Activated T-cell treated with anti-CD3 and anti-CD28 coated beads, Interleukin-2, amount 50 U/mL, for 4 hours (primary cell): Measurements from ENCODE around the gene LGALS7B. TPM values are rescaled to one million over a fixed set of nuclear protein-coding genes. Genes with fewer than 3 reads are reported as not detected.
"Not testable (repeated sequence)": the region's sequence is repeated elsewhere in the genome, so short reads cannot be mapped to it uniquely, and the experiment has no call there.

Source experiments
- ATAC-seq, 2 donors: fragments of 200-7000 bp; cut with Tn5 transposase; one replicate each; pipeline ENCODE4 v1.10.0; 2021
- DNase-seq: peaks from one replicate; pipeline ENCODE4 v3.0.0-alpha.2; 2020
- H3K27me3 Mint-ChIP-seq: one replicate; pipeline ENCODE4 v1.8.0; 2021; ENCODE audit warnings: low read depth, mixed read lengths
- H3K36me3 Mint-ChIP-seq: one replicate; pipeline ENCODE4 v1.8.0; 2022; ENCODE audit warnings: mixed read lengths; ENCODE audit not compliant: insufficient read depth
- H3K4me1 Mint-ChIP-seq: one replicate; pipeline ENCODE4 v1.8.0; 2021; ENCODE audit warnings: low read depth, mixed read lengths
- H3K4me3 Mint-ChIP-seq: one replicate; pipeline ENCODE4 v1.8.0; 2021; ENCODE audit warnings: mild to moderate bottlenecking, moderate library complexity, mixed read lengths
- H3K9me3 Mint-ChIP-seq: one replicate; pipeline ENCODE4 v1.8.0; 2021; ENCODE audit warnings: mixed read lengths
- total RNA-seq, 3 donors: library from RNA; stranded (reverse); gene quantifications; one replicate each; pipeline ENCODE4 v1.2.1, GENCODE V29; 2021

LGALS7B gene
- total RNA-seq, 3 donors from 2014 or later: not detected

- no peaks in the 10 kb centered on the region for H3K27me3 Mint-ChIP-seq
- no peak overlapping the region for H3K4me3 Mint-ChIP-seq
- ATAC-seq (no peak), DNase-seq (no peak)
- peaks cover 13% of the 10 kb centered on the region for H3K36me3 Mint-ChIP-seq
- no peaks in the 10 kb centered on the region for H3K4me1 Mint-ChIP-seq
- H3K9me3 Mint-ChIP-seq: no peaks in the 10 kb centered on the region
Measured at GRCh38 chr19:38815059-38816001, 26.3 kb downstream of the LGALS7B start.

- H3K9me3 Mint-ChIP-seq: no peaks in the 10 kb centered on the region
- DNase-seq (no peak), ATAC-seq (no peak)
- H3K4me1 Mint-ChIP-seq: peaks cover 2% of the 10 kb centered on the region
- H3K36me3 Mint-ChIP-seq: peaks cover 17% of the 10 kb centered on the region
- no peaks in the 10 kb centered on the region for H3K27me3 Mint-ChIP-seq
- H3K4me3 Mint-ChIP-seq: no peak overlapping the region
Measured at GRCh38 chr19:38816131-38816750, 27.2 kb downstream of the LGALS7B start.

GRCh38 chr19:38817081-38817480 is 28.1 kb downstream of the LGALS7B start:
- Mint-ChIP-seq H3K4me1 (peaks cover 2% of the 10 kb centered on the region), H3K27me3 (no peaks in the 10 kb centered on the region), H3K9me3 (no peaks in the 10 kb centered on the region), H3K4me3 (no peak overlapping the region), H3K36me3 (peaks cover 21% of the 10 kb centered on the region)
- DNase-seq (no peak), ATAC-seq (no peak)

GRCh38 chr19:38819231-38819920 is 30.4 kb downstream of the LGALS7B start:
- peaks cover 3% of the 10 kb centered on the region for H3K4me1 Mint-ChIP-seq
- no peaks in the 10 kb centered on the region for H3K9me3 Mint-ChIP-seq
- DNase-seq (no peak), ATAC-seq (no peak)
- no peaks in the 10 kb centered on the region for H3K27me3 Mint-ChIP-seq
- no peak overlapping the region for H3K4me3 Mint-ChIP-seq
- peaks cover 33% of the 10 kb centered on the region for H3K36me3 Mint-ChIP-seq

GRCh38 chr19:38821230-38821825 is 32.3 kb downstream of the LGALS7B start:
- H3K36me3 Mint-ChIP-seq: peaks cover 31% of the 10 kb centered on the region
- not testable (repeated sequence) for DNase-seq, H3K4me1 Mint-ChIP-seq

DNA sequence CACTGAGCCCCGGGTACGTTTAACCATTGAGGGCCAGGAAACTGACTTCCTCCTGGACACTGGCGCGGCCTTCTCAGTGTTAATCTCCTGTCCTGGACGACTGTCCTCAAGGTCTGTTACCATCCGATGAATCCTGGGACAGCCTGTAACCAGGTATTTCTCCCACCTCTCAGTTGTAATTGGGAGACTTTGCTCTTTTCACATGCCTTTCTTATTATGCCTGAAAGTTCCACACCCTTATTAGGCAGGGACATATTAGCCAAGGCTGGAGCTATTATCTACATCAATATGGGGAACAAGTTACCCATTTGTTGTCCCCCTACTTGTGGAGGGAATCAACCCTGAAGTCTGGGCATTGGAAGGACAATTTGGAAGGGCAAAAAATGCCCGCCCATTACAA is 36.9 kb downstream of the LGALS7B start:
- not testable (repeated sequence) for H3K4me3 Mint-ChIP-seq, ATAC-seq, H3K27me3 Mint-ChIP-seq, DNase-seq, H3K9me3 Mint-ChIP-seq
- H3K36me3 Mint-ChIP-seq: peaks cover 29% of the 10 kb centered on the region
- H3K4me1 Mint-ChIP-seq: peaks cover 32% of the 10 kb centered on the region

More at GRCh38 chr19:38821230-38821825, 32.3 kb downstream of the LGALS7B start:
- H3K4me3 Mint-ChIP-seq, H3K27me3 Mint-ChIP-seq, H3K9me3 Mint-ChIP-seq, ATAC-seq: not testable (repeated sequence)

- Mint-ChIP-seq H3K36me3 (peaks cover 26% of the 10 kb centered on the region), H3K27me3 (no peaks in the 10 kb centered on the region), H3K4me1 (peaks cover 40% of the 10 kb centered on the region), H3K9me3 (no peaks in the 10 kb centered on the region), H3K4me3 (no peak overlapping the region)
- DNase-seq (no peak), ATAC-seq (no peak)
Measured at GRCh38 chr19:38826856-38827551, 38.0 kb downstream of the LGALS7B start.

- H3K27me3 Mint-ChIP-seq, DNase-seq, ATAC-seq, H3K4me3 Mint-ChIP-seq, H3K9me3 Mint-ChIP-seq: not testable (repeated sequence)
- peaks cover 15% of the 10 kb centered on the region for H3K36me3 Mint-ChIP-seq
- H3K4me1 Mint-ChIP-seq: peaks cover 43% of the 10 kb centered on the region
Measured at GRCh38 chr19:38829203-38829602, 40.2 kb downstream of the LGALS7B start.

DNA sequence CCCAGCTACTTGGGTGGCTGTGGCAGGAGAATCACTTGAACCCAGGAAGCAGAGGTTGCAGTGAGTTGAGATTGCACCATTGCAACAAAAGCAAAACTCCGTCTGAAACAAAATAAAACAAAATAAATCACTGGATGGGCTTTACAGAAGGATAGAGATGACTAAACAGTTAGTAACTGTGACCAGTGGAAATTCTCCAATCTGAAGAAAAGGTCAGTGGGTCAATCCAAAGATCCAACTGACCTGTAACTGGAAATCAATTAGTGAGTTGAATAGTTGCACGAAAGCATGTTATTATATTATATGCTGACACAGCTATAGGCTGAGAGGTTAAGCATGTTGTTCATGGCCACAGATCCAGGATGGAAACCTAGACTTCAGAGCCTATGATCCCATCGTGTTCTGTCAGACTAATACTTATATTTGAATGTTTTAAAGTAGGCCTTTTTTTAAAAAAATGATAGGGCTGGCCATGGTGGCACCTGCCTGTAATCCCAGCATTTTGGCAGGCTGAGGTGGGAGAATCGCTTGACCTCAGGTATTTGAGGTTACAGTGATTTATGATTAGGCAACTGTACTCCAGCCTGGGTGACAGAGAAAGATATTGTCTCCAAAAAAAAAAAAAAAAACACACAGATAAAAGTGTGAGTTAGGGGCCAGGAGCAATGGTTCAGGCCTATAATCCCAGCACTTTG is 41.2 kb downstream of the LGALS7B start:
- Mint-ChIP-seq H3K27me3 (no peaks in the 10 kb centered on the region), H3K36me3 (peaks cover 11% of the 10 kb centered on the region), H3K4me1 (peaks cover 40% of the 10 kb centered on the region), H3K9me3 (no peaks in the 10 kb centered on the region), H3K4me3 (peak overlapping the region; percentile 85)
- DNase-seq: no peak
- ATAC-seq: no peak

- peaks cover 40% of the 10 kb centered on the region for H3K4me1 Mint-ChIP-seq
- ATAC-seq (peak; percentile 21 to 22), DNase-seq (no peak)
- no peaks in the 10 kb centered on the region for H3K9me3 Mint-ChIP-seq
- H3K4me3 Mint-ChIP-seq: peak overlapping the region; percentile 85
- H3K36me3 Mint-ChIP-seq: peaks cover 13% of the 10 kb centered on the region
- H3K27me3 Mint-ChIP-seq: no peaks in the 10 kb centered on the region
Measured at GRCh38 chr19:38831142-38831605, 42.2 kb downstream of the LGALS7B start.

DNA sequence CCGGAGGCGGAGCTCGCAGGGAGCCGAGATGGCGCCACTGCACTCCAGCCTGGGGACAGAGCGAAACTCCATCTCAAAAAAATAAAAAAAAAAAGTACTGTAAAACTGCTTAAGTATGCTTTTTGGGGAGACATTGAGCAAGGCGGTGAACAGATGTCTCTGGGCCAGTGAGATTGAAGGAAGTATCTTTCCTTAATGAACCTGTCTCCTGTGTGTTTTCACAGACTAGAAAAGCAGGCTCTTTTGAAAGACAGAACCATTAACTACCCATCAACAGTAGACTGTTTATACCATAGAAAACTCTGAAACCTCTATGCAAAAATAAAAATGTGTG is 44.1 kb downstream of the LGALS7B start:
- H3K4me1 Mint-ChIP-seq: peaks cover 29% of the 10 kb centered on the region
- no peaks in the 10 kb centered on the region for H3K9me3 Mint-ChIP-seq
- no peak overlapping the region for H3K4me3 Mint-ChIP-seq
- ATAC-seq: no peak
- peaks cover 12% of the 10 kb centered on the region for H3K36me3 Mint-ChIP-seq
- DNase-seq: no peak
- no peaks in the 10 kb centered on the region for H3K27me3 Mint-ChIP-seq

DNA sequence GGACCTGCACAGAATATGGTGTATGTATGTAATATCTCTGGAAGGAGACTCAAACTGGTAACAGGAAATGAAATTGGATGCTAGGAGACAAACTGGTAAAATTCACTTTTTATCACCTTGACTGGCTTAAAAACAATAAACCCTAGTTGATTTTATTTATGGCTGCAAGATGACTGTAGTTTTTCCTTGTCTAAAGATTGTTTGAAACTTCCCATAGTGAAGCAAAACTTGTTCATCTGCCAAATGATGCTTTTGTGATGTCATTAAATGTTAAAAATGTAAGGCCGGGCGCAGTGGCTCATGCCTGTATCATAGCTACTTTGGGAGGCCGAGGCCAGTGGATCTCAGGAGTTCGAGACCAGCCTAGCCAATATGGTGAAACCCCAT is 45.1 kb downstream of the LGALS7B start:
- no peaks in the 10 kb centered on the region for H3K9me3 Mint-ChIP-seq
- ATAC-seq (no peak), DNase-seq (no peak)
- peaks cover 36% of the 10 kb centered on the region for H3K4me1 Mint-ChIP-seq
- H3K36me3 Mint-ChIP-seq: peaks cover 22% of the 10 kb centered on the region
- H3K27me3 Mint-ChIP-seq: no peaks in the 10 kb centered on the region
- no peak overlapping the region for H3K4me3 Mint-ChIP-seq

DNA sequence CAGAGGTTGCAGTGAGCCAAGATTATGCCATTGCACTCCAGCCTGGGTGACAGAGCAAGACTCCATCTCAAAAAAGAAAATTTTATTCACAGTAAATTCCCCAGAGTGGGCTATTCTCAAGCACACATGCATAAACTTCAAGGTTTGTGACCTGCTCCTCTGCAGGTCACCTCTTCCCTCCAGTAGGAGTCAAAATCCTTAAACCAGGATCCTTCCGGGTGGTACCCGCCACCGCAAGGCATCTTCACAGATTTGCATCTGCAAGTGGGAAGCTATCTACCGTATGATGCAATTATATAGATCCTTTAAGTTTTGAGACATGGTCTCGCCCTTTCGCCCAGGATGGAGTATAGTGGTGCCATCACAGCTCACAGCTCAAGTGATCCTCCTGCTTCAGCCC is 45.6 kb downstream of the LGALS7B start:
- H3K4me3 Mint-ChIP-seq: no peak overlapping the region
- peaks cover 27% of the 10 kb centered on the region for H3K36me3 Mint-ChIP-seq
- peaks cover 41% of the 10 kb centered on the region for H3K4me1 Mint-ChIP-seq
- H3K9me3 Mint-ChIP-seq: no peaks in the 10 kb centered on the region
- no peak for ATAC-seq
- no peak for DNase-seq
- H3K27me3 Mint-ChIP-seq: no peaks in the 10 kb centered on the region
